Lower lobe of right lung (tissue), 2 donors: ENCODE data around the gene MINDY3. TPM values are rescaled to one million over a fixed set of nuclear protein-coding genes. Genes with fewer than 3 reads are reported as not detected.
A peak's percentile ranks its signal among the peaks of the same experiment; 100 is the strongest.

Source experiments
- ATAC-seq, 2 donors: fragments of 200-7000 bp; cut with Tn5 transposase; one replicate each; pipeline ENCODE4 v1.9.1; 2020 to 2022; ENCODE audit warnings: mild to moderate bottlenecking in 2 of 2, moderate library complexity in 2 of 2
- DNase-seq: peaks from one replicate; pipeline ENCODE4 v3.0.0-alpha.2; 2020
- H3K27ac ChIP-seq: fragments of 200-600 bp; one replicate; pipeline ENCODE4 v1.8.0; 2022
- H3K27me3 ChIP-seq: fragments of 200-600 bp; one replicate; pipeline ENCODE4 v1.8.0; 2022; ENCODE audit warnings: low read depth
- H3K36me3 ChIP-seq: fragments of 200-600 bp; one replicate; pipeline ENCODE4 v1.8.0; 2022; ENCODE audit warnings: mild to moderate bottlenecking
- H3K4me1 ChIP-seq: fragments of 200-600 bp; one replicate; pipeline ENCODE4 v1.8.0; 2022
- H3K4me3 ChIP-seq: fragments of 200-600 bp; one replicate; pipeline ENCODE4 v1.8.0; 2022; ENCODE audit warnings: mild to moderate bottlenecking
- H3K9me3 ChIP-seq: fragments of 200-600 bp; one replicate; pipeline ENCODE4 v1.8.0; 2022
- CTCF ChIP-seq: fragments of 200-600 bp; IDR thresholded peaks from one replicate; pipeline ENCODE4 v1.8.0; 2022; ENCODE audit warnings: antibody characterized with exemption, mild to moderate bottlenecking
- intact Hi-C: fragments of 100-400 bp; cut with DNase I; formaldehyde crosslinking; loops from one replicate; pipeline ENCODE4 v1.11.0; 2022
- total RNA-seq: library from RNA; stranded (reverse); fragmentation: NEBNext Ultra II Directional; extraction: Animal tissue kit (Norgen Biotek cat#: 25700); gene quantifications from one replicate; pipeline ENCODE4 v1.2.1, GENCODE V29; 2021
- donor health status: DM: no; HTN: yes; CAD: no; lungs with severe emphysema.

MINDY3 gene
- total RNA-seq, 1 donor from 2014 or later: 30.2 TPM

- ATAC-seq (no peak), DNase-seq (no peak)
- Histone ChIP-seq H3K4me1 (peaks cover 6% of the 10 kb centered on the region), H3K27ac (no peak overlapping the region), H3K36me3 (peaks cover 27% of the 10 kb centered on the region), H3K4me3 (no peak overlapping the region), H3K9me3 (peaks cover 7% of the 10 kb centered on the region), H3K27me3 (no peaks in the 10 kb centered on the region)
- TF ChIP-seq CTCF: no peak
- intact Hi-C loops: no loop called here
Observed at GRCh38 chr10:15805395-15806058, 54.8 kb downstream of the MINDY3 start.

GRCh38 chr10:15804109-15804508 is 56.2 kb downstream of the MINDY3 start:
- no peak for ATAC-seq
- no peaks in the 10 kb centered on the region for H3K27me3 ChIP-seq
- no peak for TF ChIP-seq CTCF
- intact Hi-C loops: no loop called here
- H3K36me3 ChIP-seq: peaks cover 33% of the 10 kb centered on the region
- DNase-seq: no peak
- peaks cover 7% of the 10 kb centered on the region for H3K9me3 ChIP-seq
- no peak overlapping the region for H3K4me3 ChIP-seq
- no peak overlapping the region for H3K27ac ChIP-seq
- H3K4me1 ChIP-seq: peaks cover 6% of the 10 kb centered on the region

GRCh38 chr10:15802375-15802949 is 57.8 kb downstream of the MINDY3 start:
- H3K27ac ChIP-seq: no peak overlapping the region
- no peak for TF ChIP-seq CTCF
- peaks cover 17% of the 10 kb centered on the region for H3K36me3 ChIP-seq
- peaks cover 7% of the 10 kb centered on the region for H3K9me3 ChIP-seq
- H3K27me3 ChIP-seq: no peaks in the 10 kb centered on the region
- ATAC-seq (peak in 1 of 2 donors; percentile 27), DNase-seq (no peak)
- intact Hi-C loops: no loop called here
- H3K4me3 ChIP-seq: no peak overlapping the region
- H3K4me1 ChIP-seq: peaks cover 6% of the 10 kb centered on the region

GRCh38 chr10:15801641-15802040 is 58.7 kb downstream of the MINDY3 start:
- Histone ChIP-seq H3K27ac (no peak overlapping the region), H3K4me3 (no peak overlapping the region), H3K27me3 (no peaks in the 10 kb centered on the region), H3K4me1 (peaks cover 6% of the 10 kb centered on the region), H3K36me3 (peaks cover 9% of the 10 kb centered on the region), H3K9me3 (peaks cover 7% of the 10 kb centered on the region)
- intact Hi-C loops: no loop called here
- TF ChIP-seq CTCF: no peak
- no peak for ATAC-seq
- no peak for DNase-seq

- peaks cover 7% of the 10 kb centered on the region for H3K36me3 ChIP-seq
- peaks cover 6% of the 10 kb centered on the region for H3K4me1 ChIP-seq
- intact Hi-C loops: no loop called here
- no peak for TF ChIP-seq CTCF
- no peak overlapping the region for H3K4me3 ChIP-seq
- ATAC-seq (no peak), DNase-seq (no peak)
- H3K27ac ChIP-seq: no peak overlapping the region
- H3K27me3 ChIP-seq: no peaks in the 10 kb centered on the region
- H3K9me3 ChIP-seq: peaks cover 7% of the 10 kb centered on the region
Observed at GRCh38 chr10:15801147-15801546, 59.2 kb downstream of the MINDY3 start.
